HG02642 (cell line): ENCODE results near the gene TMX3.
A peak's percentile ranks its signal among the peaks of the same experiment; 100 is the strongest.

Source experiments
- ATAC-seq: cut with Tn5 transposase; IDR thresholded peaks from one replicate; pipeline ENCODE4 v1.9.1; 2021; ENCODE audit warnings: mild to moderate bottlenecking; ENCODE audit not compliant: unreplicated experiment, poor library complexity

Gene TMX3

DNA sequence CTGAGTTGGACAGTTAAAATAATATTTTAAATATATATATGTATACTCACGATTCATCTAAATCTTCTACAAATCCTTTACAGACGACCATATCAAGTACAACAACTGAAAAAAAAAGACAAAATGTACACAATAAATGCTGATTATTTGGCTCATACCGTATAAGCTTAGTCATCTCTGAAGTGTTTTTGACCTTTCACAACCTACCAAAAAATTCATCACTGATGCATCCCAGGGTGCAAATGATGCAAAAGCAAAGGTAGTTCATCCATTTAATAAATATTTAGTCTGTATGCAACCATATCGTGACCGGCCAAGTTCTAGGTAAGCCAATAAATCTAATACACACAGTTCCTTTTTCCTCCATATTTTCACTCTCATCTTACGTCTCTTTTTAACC is 1.1 kb downstream of the TMX3 start:
- ATAC-seq = no peak

DNA sequence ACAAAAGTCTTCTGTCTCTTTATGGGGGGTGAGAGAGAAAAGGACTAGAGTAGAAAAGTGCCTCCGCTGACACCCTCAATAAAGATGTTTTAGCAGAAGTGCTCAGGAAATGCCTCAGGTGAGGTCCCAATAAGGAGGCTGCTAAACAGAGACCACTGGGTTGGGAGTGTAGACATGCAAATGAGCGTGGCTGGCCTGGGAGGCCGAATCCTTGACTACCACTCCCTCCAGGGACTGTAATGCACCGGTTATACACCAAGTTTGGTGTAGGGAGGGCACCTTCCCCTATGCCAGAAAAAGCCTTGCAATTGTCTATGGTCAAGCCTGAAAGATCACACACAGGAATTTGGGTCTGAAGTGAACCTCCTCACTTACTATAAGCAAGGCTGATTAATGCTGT is 1.8 kb downstream of the TMX3 start:
- no peak for ATAC-seq

GRCh38 chr18:68707646-68708045 is 7.3 kb downstream of the TMX3 start:
- ATAC-seq = no peak

DNA sequence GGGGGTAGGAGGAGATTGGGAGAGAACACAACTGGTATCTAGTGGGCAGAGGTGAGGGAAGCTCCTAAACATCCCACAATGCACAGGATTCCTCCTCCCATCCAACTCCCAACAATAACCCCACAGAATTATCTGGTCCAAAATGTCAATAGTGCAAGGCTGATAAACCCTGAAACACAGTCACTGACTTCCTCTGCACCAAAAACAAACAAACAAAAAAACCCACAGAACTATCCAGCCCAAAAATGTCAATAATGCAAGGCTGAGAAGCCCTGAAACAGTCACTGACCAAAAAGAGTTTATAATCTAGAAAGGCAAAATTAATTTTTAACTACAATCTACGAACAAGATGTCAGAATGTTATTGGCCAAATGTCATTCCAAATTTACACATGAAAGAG is 9.8 kb downstream of the TMX3 start:
- no peak for ATAC-seq

DNA sequence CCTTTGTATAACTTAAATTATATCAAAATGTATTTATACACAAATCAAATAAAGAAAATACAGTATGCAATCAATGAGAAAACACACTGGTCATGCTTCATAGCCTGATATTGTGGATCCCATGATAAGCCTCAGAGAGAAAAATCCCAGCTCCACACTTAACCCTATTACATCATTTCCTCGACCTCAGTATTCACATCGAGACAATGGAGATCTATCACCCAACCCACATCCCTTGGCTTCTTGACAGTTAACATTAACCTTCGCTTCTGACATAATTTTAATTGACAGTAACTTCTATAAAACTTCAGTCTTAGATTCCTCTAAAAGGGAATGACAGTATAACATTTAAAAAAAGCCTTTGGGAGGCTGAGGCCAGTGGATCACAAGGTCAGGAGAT is 11.6 kb downstream of the TMX3 start:
- ATAC-seq = no peak

DNA sequence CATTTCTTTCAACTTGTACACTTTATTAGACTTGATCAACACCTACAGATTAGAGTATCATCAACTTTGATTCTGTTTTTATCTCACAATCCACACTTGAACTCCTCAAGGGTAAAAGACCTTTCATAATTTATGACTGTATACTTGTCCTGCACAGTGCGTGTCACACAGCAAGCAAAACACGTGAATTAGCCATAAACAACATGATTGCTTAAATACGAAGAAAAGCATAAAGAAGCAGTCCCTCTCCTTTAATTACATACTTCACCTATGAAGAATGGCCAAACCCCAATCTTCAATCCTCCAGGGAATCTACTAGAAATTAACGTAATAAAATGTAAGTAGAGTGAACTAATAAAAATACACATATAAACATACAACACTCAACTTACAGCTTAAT is 13.6 kb downstream of the TMX3 start:
- ATAC-seq = no peak

DNA sequence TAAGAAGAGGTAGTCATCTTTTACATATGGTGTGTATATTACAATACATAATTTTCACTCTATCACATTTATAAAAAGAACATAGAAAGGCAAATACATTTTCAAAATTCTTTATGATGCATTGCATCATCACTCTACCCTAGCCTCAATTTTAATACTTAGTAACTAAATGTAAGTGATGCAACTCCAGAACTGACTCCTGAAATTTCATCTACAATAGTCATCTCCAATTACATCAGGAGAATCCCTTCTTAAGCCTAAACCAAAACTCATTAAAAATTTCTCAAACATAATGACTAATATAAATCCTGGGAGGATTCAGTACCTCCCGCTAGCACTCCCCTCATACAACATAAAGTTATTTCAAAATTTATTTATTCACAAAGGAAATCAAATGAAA is 15.9 kb downstream of the TMX3 start:
- no peak for ATAC-seq

GRCh38 chr18:68696937-68697336 is 18.0 kb downstream of the TMX3 start:
- no peak for ATAC-seq

GRCh38 chr18:68694316-68694715 is 20.6 kb downstream of the TMX3 start:
- no peak for ATAC-seq

DNA sequence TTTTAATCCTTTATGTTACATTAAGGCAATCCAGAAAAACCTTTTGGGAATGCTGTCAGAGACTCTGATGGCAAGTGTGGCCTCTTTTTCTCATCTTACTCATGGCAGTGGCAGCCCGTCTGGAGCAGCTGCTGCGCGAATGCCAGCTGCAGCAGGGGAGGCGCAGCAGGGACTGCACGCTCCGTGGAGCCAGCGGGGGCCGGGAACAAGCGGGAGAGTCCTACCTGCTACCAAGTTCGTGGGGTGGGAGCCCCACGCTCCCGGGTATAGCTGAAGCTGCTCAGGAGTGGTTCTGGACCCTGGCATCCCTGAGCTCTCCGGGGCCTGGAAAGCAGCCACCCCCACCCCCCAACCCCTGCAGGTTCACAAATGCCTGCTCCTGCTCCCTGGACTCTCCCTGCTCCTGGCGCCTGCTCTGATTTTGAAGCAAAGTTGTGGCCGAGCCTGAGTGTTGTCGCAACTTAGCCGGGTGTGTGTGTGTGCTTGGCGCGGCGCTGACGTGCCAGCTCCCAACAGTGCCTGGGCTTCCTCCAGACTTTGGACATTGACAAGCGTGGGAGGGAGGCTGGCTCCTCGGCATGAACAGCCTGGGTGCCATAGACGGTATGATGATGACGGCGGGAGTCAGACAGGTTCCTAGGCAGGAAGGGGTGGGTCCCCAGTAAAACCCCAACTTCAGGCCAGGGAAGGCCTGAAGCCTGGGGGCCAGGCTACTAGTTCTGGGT is 21.7 kb downstream of the TMX3 start:
- ATAC-seq = no peak

DNA sequence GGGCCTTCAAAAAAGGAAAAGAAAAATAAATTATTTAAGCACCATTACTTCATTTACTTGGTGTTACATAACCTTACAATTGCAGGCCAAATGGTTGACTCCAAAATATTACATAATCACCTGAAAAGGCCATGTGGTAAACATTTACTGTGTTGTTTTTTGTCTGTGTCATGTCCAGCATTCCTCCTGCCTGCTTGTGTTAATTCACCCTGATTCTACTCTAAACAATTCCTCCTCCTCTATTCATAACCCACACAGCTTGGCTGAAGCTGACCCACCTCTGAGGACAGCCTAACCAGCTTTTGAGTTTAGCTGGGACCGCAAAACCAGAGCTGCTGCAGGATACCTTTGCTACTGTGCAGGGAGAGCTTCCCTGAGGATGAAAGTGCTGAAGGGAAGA is 35.4 kb downstream of the TMX3 start:
- no peak for ATAC-seq

DNA sequence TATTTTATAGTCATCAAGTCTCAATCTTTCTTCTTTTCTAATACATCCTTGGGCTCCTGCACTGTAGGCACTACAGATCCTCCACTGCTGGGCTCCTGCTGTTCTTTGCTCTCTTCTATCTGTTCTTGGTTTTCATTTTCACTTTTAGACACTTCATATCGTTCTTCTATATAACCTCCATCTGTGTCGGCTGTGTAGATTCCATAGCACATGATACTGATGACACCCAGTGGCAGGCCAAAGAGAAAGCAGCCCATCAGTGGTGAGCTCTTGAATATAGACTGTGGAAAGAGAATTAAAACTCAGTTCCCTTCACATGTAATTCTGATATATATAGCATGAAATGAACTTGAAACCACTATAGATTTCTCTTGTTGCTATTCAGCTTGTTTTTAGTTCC is 38.0 kb downstream of the TMX3 start:
- peak; percentile 86 for ATAC-seq

GRCh38 chr18:68667121-68667520 is 47.8 kb downstream of the TMX3 start:
- no peak for ATAC-seq

GRCh38 chr18:68666381-68666780 is 48.5 kb downstream of the TMX3 start:
- ATAC-seq = no peak

GRCh38 chr18:68665628-68666027 is 49.3 kb downstream of the TMX3 start:
- no peak for ATAC-seq

DNA sequence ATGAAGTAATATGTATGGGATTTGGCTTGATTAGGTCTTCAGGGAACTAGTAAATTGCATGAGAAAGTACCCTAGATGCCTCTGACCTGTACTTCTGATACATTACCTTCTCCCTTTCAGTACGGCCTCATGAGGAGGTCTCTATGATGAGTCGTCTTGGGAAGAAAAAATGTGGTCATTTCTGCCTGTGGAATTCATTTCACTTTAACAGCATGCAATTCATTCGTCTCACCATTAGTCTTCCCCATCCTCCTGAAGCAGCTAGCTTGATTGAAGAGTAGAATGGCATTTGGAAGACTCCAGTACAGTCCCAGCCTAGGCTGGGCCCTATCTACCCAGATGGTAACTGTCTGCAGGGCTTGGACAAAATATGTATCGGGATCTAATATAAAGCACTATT is 52.2 kb downstream of the TMX3 start:
- no peak for ATAC-seq

DNA sequence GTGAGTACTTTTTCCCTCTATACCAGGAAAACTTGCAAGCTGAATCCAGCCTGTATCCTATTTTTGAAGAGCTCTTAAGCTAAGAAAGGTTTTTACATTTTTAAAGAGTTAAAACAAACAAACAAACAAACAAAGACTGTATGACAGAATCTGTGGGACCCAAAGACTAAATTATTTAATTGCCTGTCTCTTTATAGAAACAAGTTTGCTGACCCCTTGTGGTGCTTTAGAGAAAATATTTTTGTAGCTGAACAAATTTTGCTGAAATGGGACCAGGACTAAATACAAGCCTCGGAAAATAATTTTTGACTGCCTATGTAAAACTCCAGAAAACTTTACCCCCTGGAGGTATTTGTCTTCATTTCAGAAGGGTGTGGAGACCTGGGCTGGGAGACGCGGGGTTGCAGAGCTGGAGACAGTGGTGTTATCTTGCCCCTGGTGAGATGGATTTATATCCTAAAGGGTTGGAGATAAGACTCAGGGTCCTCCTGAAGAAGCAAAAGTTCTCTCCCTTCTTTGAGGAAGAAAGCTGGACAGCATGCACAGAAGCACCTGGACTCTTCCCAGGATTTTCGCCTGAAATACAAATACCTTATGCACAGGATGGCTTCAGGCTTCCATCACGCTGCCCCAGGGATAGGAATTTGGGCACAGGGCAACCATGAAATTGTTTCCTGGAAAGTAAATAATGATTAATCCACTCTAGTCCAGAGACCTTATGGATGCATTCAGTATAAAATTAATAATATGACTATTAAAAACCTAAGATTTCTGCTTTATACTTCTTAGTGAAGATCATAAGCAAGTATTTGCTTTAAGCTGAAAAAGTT is 54.3 kb downstream of the TMX3 start:
- ATAC-seq = no peak

DNA sequence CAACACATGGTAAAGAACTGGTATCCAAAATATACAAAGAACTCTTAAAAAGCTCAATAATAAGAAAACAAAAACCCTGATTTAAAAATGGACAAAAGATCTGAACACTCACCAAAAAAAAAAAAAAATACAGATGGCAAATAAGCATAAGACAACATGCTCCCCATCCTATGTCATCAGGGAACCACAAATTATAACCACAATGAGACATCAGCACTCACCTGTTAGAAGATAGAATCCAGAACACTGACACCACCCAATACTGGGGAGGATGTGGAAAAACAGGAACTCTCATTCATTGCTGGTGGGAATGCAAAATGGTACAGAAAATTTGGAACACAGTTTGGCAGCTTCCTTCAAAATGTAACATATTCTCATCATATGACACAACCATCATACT is 66.7 kb downstream of the TMX3 start:
- no peak for ATAC-seq

GRCh38 chr18:68642003-68642402 is 72.9 kb downstream of the TMX3 start:
- no peak for ATAC-seq

- no peak for ATAC-seq
Measured at GRCh38 chr18:68640861-68641260, 74.0 kb downstream of the TMX3 start.

GRCh38 chr18:68638613-68639012 is 76.3 kb downstream of the TMX3 start:
- no peak for ATAC-seq

DNA sequence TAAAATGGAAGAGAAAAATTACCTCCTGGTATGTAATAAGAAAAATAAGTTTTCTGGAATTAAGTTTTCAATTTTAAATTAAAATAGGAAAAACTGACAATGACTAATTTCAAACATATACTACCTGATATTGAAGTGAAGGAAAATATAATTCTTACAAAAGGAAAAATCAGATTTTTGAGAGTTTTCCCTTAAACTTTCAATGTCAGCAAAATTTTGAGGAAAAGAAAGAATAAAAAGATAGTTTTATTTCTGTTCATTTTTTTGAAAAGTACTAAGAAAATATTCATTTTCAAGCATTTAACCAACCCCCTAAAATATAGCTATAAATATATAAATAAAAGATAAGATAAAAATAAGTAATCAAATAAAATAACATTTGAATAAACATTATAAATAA is 87.1 kb downstream of the TMX3 start:
- no peak for ATAC-seq
